ENCODE measurements around the gene ATF3.

- TF ChIP-seq CTCF (IDR thresholded peaks at IDR 0.05; ENCODE audit: low read depth, low read length) (no peak), POLR2A (IDR thresholded peaks at IDR 0.05; ENCODE audit: extremely low read depth, insufficient read length) (no peak), MAX (IDR thresholded peaks at IDR 0.05; ENCODE audit: low read depth, low read length) (no peak), MYC (IDR thresholded peaks at IDR 0.05; ENCODE audit: low read depth, low read length) (no peak)
These were observed 14.3 kb downstream of the ATF3 start for GRCh38 chr1:212622906-212623305.
